ENCODE measurements around the gene PLB1.

Gene PLB1

GRCh38 chr2:28566521-28567041, 70.7 kb downstream of the PLB1 start:
- peak; percentile 98 for DNase-seq

GRCh38 chr2:28567061-28567471, 71.2 kb downstream of the PLB1 start:
- no peak for DNase-seq

GRCh38 chr2:28568036-28568435, 72.2 kb downstream of the PLB1 start:
- no peak for DNase-seq

- no peak for DNase-seq
Measured at GRCh38 chr2:28568533-28568932, 72.7 kb downstream of the PLB1 start.

- no peak for DNase-seq
Measured at GRCh38 chr2:28570431-28570830, 74.6 kb downstream of the PLB1 start.

GRCh38 chr2:28576714-28577113, 80.9 kb downstream of the PLB1 start:
- no peak for DNase-seq

GRCh38 chr2:28577791-28578680, 82.2 kb downstream of the PLB1 start:
- no peak for DNase-seq

- no peak for DNase-seq
Measured at GRCh38 chr2:28578774-28579173, 82.9 kb downstream of the PLB1 start.

GRCh38 chr2:28579606-28580005, 83.7 kb downstream of the PLB1 start:
- no peak for DNase-seq

GRCh38 chr2:28580078-28580477, 84.2 kb downstream of the PLB1 start:
- DNase-seq: no peak

GRCh38 chr2:28581312-28581711, 85.5 kb downstream of the PLB1 start:
- no peak for DNase-seq

- no peak for DNase-seq
Measured at GRCh38 chr2:28582152-28582551, 86.3 kb downstream of the PLB1 start.

GRCh38 chr2:28582595-28582994, 86.7 kb downstream of the PLB1 start:
- no peak for DNase-seq

GRCh38 chr2:28583899-28584553, 88.2 kb downstream of the PLB1 start:
- peak; percentile 88 for DNase-seq

- peak; percentile 75 for DNase-seq
Measured at GRCh38 chr2:28586867-28587266, 91.0 kb downstream of the PLB1 start.

GRCh38 chr2:28587526-28588291, 91.8 kb downstream of the PLB1 start:
- DNase-seq: no peak

- DNase-seq: no peak
Measured at GRCh38 chr2:28588292-28588670, 92.4 kb downstream of the PLB1 start.

- DNase-seq: no peak
Measured at GRCh38 chr2:28589746-28590463, 94.0 kb downstream of the PLB1 start.

- DNase-seq: no peak
Measured at GRCh38 chr2:28590496-28591301, 94.8 kb downstream of the PLB1 start.

GRCh38 chr2:28591711-28592335, 96.0 kb downstream of the PLB1 start:
- DNase-seq: no peak

- DNase-seq: no peak
Measured at GRCh38 chr2:28592481-28592880, 96.6 kb downstream of the PLB1 start.

Data from activated CD8-positive, alpha-beta memory T cell treated with anti-CD3 and anti-CD28 coated beads for 24 hours (primary cell).